ENCODE results near the gene AGPAT1. TPM values are rescaled to one million over a fixed set of nuclear protein-coding genes. Genes with fewer than 3 reads are reported as not detected.

AGPAT1 gene
- total and polyA plus RNA-seq, 10 of the 15 experiments (the other 5 are each of a cell fraction or from before 2014, with no cell fraction given) = 13.9 to 39.5 (median 24.7) TPM

- 0% methylated on average over 3 of the region's 23 CpGs for WGBS (ENCODE audit: insufficient coverage, insufficient replicate concordance, low lambda C conversion rate, missing lambda C conversion rate)
- no peaks in the 10 kb centered on the region for H3K27me3 ChIP-seq (replicated peaks in 1 of 2; ENCODE audit: control insufficient read depth in 2 of 2, insufficient read depth in 2 of 2, low read length in 1 of 2)
- H3K9me3 ChIP-seq (replicated peaks; ENCODE audit: control insufficient read depth, insufficient read depth, low read length) = no peaks in the 10 kb centered on the region
- H3K4me1 ChIP-seq (ENCODE audit: control insufficient read depth, insufficient read depth, low read length) = peaks cover 36% of the 10 kb centered on the region
- intact Hi-C loops (cut with micrococcal nuclease; ENCODE audit: unreplicated experiment) = loop anchor here (1.0 to 2.0 kb wide), 2 partner anchors 13 to 59 kb away; partner anchors contain the start of genes AGPAT1 and FKBPL
- ATAC-seq = no peak
- peaks cover 57% of the 10 kb centered on the region for H3K79me2 ChIP-seq (ENCODE audit: control insufficient read depth, insufficient read depth, low read length)
- CTCF ChIA-PET = no interaction called here
- peak overlapping the region; percentile 100 for H3K27ac ChIP-seq (ENCODE audit: control insufficient read depth, insufficient read depth)
- in situ Hi-C loops (cut with MboI) = no loop called here
- RAD21 ChIA-PET (ENCODE audit: unreplicated experiment) = interaction anchor here (1.0 to 1.6 kb wide), 2 partner anchors 11 to 12 kb away, joined by 5 to 6 read pairs; no protein-coding TSS in a partner anchor
- DNase-seq (ENCODE audit: low read depth, low spot score) = no peak
- peak overlapping the region; percentile 90 for H3K4me3 ChIP-seq
- H3K4me2 ChIP-seq (ENCODE audit: control insufficient read depth, insufficient read depth) = peak overlapping the region; percentile 93; the same call in 1 of the 2 replicates
- H3K9ac ChIP-seq (ENCODE audit: control insufficient read depth, insufficient read depth, low read length) = peak overlapping the region; percentile 99
- no TSS peak for BruUV-seq (replicated peaks)
- POLR2A ChIA-PET = interaction anchor here (0.6 to 7.0 kb wide), 6 partner anchors 11 to 956 kb away, joined by 3 to 123 read pairs (median 4); partner anchors contain the start of genes AGPAT1, ATF6B, EGFL8 and FKBPL
- SMC1A ChIA-PET (ENCODE audit: uncharacterized antibody, unreplicated experiment) = interaction anchor here (4.2 to 4.3 kb wide), 2 partner anchors 12 to 60 kb away, joined by 24 to 41 read pairs; partner anchors contain the start of genes AGPAT1, ATF6B, FKBPL and RNF5
- TF ChIP-seq RELA (IDR thresholded peaks at IDR 0.05; ENCODE audit: borderline replicate concordance, partially characterized antibody) (no peak), YY1 (IDR thresholded peaks at IDR 0.05; ENCODE audit: low read depth, low read length) (0 out of 2 replicates have a peak, but pooled peaks have one; percentile 37)
- FAIRE-seq = no peak
- H4K20me1 ChIP-seq (ENCODE audit: control insufficient read depth, insufficient read depth) = no peaks in the 10 kb centered on the region
- H2AFZ ChIP-seq (ENCODE audit: control insufficient read depth, low read depth, low read length) = no peak overlapping the region
- peaks cover 0 to 6% of the 10 kb centered on the region in 2 experiments; a peak in 3 of 4 replicates for H3K36me3 ChIP-seq (ENCODE audit: control insufficient read depth in 2 of 2, insufficient read depth in 2 of 2, low read length in 1 of 2)
These were observed 13.8 kb upstream of the AGPAT1 start for GRCh38 chr6:32189742-32190053.

GRCh38 chr6:32189069-32189741 is 13.3 kb upstream of the AGPAT1 start:
- H3K79me2 ChIP-seq (ENCODE audit: control insufficient read depth, insufficient read depth, low read length) = peaks cover 56% of the 10 kb centered on the region
- TF ChIP-seq SIX5 (IDR thresholded peaks at IDR 0.05; ENCODE audit: low read depth, low read length, severe bottlenecking) (no peak), BRCA1 (IDR thresholded peaks at IDR 0.05; ENCODE audit: low read depth, low read length) (no peak)
- ChIA-PET POLR2A (interaction anchor here (0.8 to 7.0 kb wide), 4 partner anchors 8 to 79 kb away, joined by 3 to 123 read pairs (median 37); partner anchors contain the start of genes AGPAT1, ATF6B, FKBPL and RNF5), SMC1A (ENCODE audit: uncharacterized antibody, unreplicated experiment) (interaction anchor here (1.6 kb wide), 1 partner anchor 10 kb away, joined by 6 read pairs; no protein-coding TSS in a partner anchor), RAD21 (ENCODE audit: unreplicated experiment) (interaction anchor here (1.6 kb wide), 1 partner anchor 10 kb away, joined by 6 read pairs; no protein-coding TSS in a partner anchor), CTCF (interaction anchor here (0.9 kb wide), 1 partner anchor 270 kb away, joined by 5 read pairs; no protein-coding TSS in a partner anchor)
- intact Hi-C loops (cut with micrococcal nuclease; ENCODE audit: unreplicated experiment) = no loop called here
- peaks cover 0 to 6% of the 10 kb centered on the region in 2 experiments; a peak in 3 of 4 replicates for H3K36me3 ChIP-seq (ENCODE audit: control insufficient read depth in 2 of 2, insufficient read depth in 2 of 2, low read length in 1 of 2)
- no peaks in the 10 kb centered on the region for H4K20me1 ChIP-seq (ENCODE audit: control insufficient read depth, insufficient read depth)
- H3K4me3 ChIP-seq = peak overlapping the region; percentile 90
- no peak for FAIRE-seq
- no TSS peak for BruUV-seq (replicated peaks)
- H3K27me3 ChIP-seq (replicated peaks in 1 of 2; ENCODE audit: control insufficient read depth in 2 of 2, insufficient read depth in 2 of 2, low read length in 1 of 2) = no peaks in the 10 kb centered on the region
- no peak for ATAC-seq
- H3K4me2 ChIP-seq (ENCODE audit: control insufficient read depth, insufficient read depth) = peak overlapping the region; percentile 93
- peak overlapping the region; percentile 99 for H3K9ac ChIP-seq (ENCODE audit: control insufficient read depth, insufficient read depth, low read length)
- no peaks in the 10 kb centered on the region for H3K9me3 ChIP-seq (replicated peaks; ENCODE audit: control insufficient read depth, insufficient read depth, low read length)
- in situ Hi-C loops (cut with MboI) = no loop called here
- peaks cover 31% of the 10 kb centered on the region for H3K4me1 ChIP-seq (ENCODE audit: control insufficient read depth, insufficient read depth, low read length)
- WGBS (ENCODE audit: insufficient coverage, insufficient replicate concordance, low lambda C conversion rate, missing lambda C conversion rate) = under 1% methylated on average over 10 of the region's 10 CpGs
- H2AFZ ChIP-seq (ENCODE audit: control insufficient read depth, low read depth, low read length) = no peak overlapping the region
- no peak for DNase-seq (ENCODE audit: low read depth, low spot score)
- H3K27ac ChIP-seq (ENCODE audit: control insufficient read depth, insufficient read depth) = peak overlapping the region; percentile 100

Measured in GM12878 (cell line).